ENCODE results near the gene ADAMTS17.

Gene ADAMTS17

GRCh38 chr15:100052716-100053473 is 288.9 kb downstream of the ADAMTS17 start:
- no peak for DNase-seq (ENCODE audit: low read depth)

GRCh38 chr15:100050877-100051786 is 290.6 kb downstream of the ADAMTS17 start:
- DNase-seq (ENCODE audit: low read depth) = no peak

DNA sequence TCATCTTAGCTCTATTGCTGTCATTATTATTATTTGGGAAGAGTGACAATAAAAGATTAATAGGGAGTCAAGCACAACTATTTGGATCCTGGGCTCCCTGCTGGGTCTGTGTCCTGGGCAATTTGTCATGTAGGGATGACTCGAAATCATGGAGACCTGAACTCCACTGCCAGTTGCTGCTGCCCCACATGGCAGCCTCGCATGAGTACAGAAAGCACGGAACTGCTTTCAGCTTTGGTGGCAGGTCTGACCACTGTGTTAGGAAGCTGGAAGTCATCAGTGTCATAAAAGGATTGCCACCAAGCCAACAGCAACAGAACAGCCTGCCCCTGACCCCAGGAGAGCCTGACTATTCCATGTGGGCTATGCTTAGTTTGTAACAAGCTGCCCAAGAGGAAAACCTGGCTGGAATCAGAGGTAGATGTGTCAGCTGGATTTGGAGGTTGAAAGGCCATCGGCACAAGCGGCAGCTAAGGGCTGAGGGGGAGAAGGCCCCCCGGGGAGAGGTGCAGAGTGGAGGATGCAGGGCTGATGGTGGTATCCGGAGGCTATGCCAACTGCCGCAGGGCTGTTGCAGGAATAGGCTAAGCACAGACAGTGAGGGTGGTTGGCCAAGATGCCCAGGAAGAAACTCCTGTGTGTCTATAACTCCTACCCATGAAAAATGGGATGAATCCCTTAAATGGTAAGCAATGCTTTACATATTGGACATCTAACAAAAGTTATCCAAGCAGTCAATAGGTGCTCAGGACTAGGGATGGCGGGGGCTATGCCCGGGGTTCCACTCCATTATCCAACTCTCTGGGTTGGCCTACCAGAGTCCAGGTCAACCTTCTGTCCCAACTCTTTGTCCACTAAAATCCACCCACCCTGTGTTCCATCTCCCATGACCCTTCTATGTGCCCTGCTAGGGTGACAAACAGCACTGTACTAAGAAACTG is 291.6 kb downstream of the ADAMTS17 start:
- DNase-seq (ENCODE audit: low read depth) = no peak

DNA sequence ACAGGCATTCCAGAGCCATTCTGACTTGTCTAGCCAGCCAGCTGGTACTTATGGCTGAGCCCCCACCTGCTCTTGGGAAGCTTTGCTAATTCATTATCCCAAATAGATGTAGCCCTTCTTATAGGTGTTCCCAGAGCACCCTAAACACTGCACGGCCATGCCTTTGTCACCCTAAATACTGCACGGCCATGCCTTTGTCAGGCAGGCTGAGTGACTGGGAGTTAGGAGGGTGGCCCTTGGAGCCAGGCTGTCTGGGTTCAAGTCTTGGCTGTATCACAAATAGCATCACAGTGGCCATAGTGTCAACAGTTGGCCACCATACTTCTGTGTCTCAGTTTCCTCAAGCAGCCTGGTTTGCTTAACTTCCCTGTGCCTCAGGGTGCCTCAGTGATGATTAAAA is 292.3 kb downstream of the ADAMTS17 start:
- no peak for DNase-seq (ENCODE audit: low read depth)

DNA sequence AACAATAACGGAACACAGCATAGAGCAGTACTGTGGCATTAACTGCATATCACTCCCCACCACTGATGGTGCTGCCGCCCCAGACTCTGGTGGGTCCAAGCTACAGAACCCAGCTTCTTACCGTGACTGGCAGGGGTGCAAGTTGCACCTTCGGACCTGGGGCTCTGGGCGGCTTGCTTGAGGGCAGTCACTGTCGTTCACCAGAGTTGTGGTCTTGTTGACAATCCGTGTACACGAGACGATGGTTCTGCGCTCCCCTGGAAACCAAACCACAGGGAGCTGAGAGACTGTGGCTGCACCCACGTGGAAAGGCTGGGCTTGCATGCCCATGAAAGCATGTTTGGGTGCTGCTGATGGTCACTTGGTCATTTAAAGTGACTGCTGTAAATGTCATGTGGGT is 293.0 kb downstream of the ADAMTS17 start:
- DNase-seq (ENCODE audit: low read depth) = no peak

DNA sequence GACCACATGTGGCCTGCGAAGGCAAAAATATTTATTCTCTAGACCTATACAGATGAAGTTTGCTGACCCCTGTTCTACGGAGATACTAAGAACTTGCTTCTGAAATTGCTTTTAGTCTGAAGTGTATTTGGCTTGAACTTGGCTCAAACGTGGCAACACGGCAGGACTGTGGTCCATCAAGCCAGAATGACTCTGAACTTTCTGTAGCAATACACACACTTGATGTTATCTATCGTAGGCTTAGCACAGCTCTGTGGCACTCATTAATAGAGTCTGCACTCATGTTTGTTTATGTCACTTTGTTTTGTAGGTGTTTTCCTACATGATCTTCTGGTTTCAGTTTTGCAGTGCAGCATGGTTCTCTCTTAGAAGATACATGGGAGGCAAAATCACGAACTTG is 298.1 kb downstream of the ADAMTS17 start:
- DNase-seq (ENCODE audit: low read depth) = no peak

- DNase-seq (ENCODE audit: low read depth) = peak; percentile 51
These were observed 298.6 kb downstream of the ADAMTS17 start for GRCh38 chr15:100043068-100043641.

- no peak for DNase-seq (ENCODE audit: low read depth)
These were observed 299.2 kb downstream of the ADAMTS17 start for GRCh38 chr15:100042558-100042957.

GRCh38 chr15:100041127-100041828 is 300.5 kb downstream of the ADAMTS17 start:
- no peak for DNase-seq (ENCODE audit: low read depth)

GRCh38 chr15:100039994-100040393 is 301.8 kb downstream of the ADAMTS17 start:
- no peak for DNase-seq (ENCODE audit: low read depth)

GRCh38 chr15:100038736-100039135 is 303.0 kb downstream of the ADAMTS17 start:
- DNase-seq (ENCODE audit: low read depth) = no peak

DNA sequence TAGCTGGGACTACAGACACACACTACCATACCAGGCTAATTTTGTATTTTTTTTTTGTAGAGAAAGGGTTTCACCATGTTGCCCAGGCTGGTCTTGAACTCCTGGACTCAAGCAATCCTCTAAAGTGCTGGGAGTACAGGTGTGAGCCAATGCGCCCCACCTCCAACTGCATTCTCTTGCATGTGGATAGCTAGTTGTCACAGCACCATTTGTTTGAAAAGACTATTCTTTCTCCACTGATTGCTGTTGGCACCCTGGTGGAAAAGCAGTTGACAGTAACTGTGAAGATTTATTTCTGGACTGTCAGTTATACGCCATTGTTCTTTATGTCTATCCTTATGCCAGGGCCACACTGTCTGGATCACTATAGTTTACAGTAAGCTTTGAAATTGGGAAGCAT is 303.9 kb downstream of the ADAMTS17 start:
- no peak for DNase-seq (ENCODE audit: low read depth)

DNA sequence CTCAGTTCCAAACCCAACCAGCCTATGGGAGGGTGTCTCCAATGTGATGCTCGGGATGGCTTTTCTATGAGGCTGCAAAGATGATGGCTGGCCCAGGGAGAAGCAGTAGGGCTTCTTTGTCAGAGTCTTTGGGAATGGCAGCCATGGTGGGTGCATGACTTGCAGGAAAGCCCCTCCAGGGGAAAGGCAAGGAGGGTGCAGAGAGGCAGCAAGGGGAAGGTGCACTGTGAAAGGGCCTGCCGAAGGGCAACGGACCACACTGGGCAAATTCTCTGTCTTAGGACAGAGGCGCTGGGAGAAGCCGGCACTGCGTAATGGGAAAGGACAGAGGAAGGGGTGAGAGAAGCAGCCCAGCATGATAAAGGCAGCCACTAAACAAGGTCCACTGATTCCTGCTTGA is 305.8 kb downstream of the ADAMTS17 start:
- DNase-seq (ENCODE audit: low read depth) = no peak

- DNase-seq (ENCODE audit: low read depth) = no peak
These were observed 307.6 kb downstream of the ADAMTS17 start for GRCh38 chr15:100034191-100034590.

- DNase-seq (ENCODE audit: low read depth) = no peak
These were observed 308.5 kb downstream of the ADAMTS17 start for GRCh38 chr15:100033140-100033857.

DNA sequence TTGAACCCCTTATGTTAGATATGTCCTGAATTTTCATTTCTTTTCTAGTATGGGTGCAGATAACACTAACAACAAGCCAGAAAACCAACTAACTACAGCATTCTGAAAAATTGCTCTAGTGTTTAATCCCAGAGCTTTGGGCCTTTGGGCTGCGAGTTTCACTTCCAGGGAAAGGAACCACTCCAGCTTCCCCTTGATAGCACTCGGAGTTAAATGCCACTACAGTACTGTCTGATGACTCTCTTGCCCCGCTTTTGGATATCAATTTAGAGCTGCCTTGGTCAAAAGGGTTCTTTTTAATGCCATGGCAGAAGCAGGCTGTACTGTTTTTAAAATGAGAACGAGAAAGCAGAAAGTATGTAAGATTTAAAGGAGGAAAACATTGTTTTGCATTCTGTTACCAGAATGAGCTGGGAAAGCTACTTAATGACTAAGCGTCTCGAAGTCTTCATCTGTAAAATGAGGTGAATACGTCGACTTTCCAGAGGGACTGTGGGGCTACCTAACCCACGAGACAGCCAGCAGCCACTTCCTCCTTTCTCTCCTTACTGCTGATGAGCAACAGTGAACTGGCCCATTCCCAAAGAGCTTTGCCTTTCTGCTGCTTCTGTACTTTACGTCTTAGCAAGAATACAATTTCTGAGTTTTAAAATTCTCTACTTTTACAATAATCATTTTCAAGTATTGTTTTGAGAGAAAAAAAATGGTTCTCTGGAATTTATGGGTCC is 309.3 kb downstream of the ADAMTS17 start:
- DNase-seq (ENCODE audit: low read depth) = no peak

DNA sequence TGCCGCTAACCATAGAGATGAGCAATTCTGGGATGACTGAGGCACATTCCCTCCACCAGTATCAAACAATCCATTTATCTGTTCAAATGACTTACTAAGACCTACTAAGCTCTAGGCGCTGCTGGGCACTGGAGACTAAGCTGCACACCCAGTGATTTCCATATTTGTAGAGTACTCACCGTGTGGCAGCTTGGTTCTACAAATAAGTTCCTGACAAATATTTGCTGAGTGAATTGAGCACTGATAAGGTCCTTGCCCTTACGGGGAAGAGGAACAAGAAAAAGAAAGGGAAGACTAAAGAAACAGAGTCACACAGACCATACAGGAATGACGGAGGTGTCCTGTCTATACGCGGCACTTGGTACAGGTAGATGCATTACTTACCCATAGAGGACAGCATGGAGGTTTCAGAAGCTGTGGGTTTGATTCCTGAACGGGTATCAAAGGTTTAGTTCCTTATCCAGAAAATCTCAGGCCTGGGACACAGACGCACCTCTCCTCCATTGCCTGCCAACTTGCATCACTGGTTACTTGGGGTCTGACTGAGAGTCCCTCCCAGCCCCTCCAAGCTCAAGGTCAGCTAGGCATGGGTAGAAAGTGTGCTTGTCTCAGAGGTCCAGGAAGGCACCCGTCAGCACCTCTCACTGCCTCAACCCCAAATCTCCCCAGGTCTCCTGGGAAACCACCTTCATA is 310.0 kb downstream of the ADAMTS17 start:
- DNase-seq (ENCODE audit: low read depth) = no peak

GRCh38 chr15:100030586-100031229 is 311.1 kb downstream of the ADAMTS17 start:
- DNase-seq (ENCODE audit: low read depth) = no peak

All from GM04503 (cell line).